GM23248 (cell line): Measurements from ENCODE around the gene MGMT.

Source experiments
- EZH2 ChIP-seq: fragments of 200-600 bp; sonication (generic); IDR thresholded peaks from 2 replicates; pipeline ENCODE4 v1.6.1; 2018; ENCODE audit warnings: antibody characterized with exemption, mild to moderate bottlenecking; ENCODE audit not compliant: insufficient read depth, poor library complexity, severe bottlenecking
- EZH2phosphoT487 ChIP-seq: fragments of 200-600 bp; sonication (generic); IDR thresholded peaks from 2 replicates; pipeline ENCODE4 v1.6.1; 2018; ENCODE audit warnings: antibody characterized with exemption, moderate library complexity, mild to moderate bottlenecking, low read depth; ENCODE audit not compliant: insufficient read depth

DNA sequence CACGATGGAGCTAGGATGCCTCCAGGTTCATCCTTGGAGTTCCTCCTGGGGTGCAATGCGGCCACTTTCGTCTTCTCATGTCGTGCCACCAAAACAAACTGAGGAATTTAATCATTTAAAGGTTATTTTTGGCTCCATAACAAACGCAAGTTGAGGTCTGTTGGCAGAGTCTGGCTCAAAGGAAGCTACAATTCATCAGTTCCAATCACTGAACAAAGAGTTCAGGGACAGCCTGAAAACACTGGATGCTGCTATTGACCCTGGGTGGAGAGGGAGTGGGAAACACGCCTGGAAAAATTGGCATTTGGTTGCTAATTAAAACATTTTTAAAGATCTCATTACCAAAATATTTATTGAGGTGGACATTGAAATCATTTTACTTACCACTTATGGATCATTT lies 11.4 kb upstream of the MGMT start:
- TF ChIP-seq EZH2, result no peak
- no peak for TF ChIP-seq EZH2phosphoT487
